NCI-H1436 treated with DMSO at 0.1 percent for 48 hours (cell line): ENCODE data around the gene SCN7A.
"Not testable (repeated sequence)": the region's sequence is repeated elsewhere in the genome, so short reads cannot be mapped to it uniquely, and the experiment has no call there.

ENCODE experiments used
- DNase-seq: peaks from one replicate; lab custom pipeline; 2025; lab: John Stamatoyannopoulos, UW

Gene SCN7A

DNA sequence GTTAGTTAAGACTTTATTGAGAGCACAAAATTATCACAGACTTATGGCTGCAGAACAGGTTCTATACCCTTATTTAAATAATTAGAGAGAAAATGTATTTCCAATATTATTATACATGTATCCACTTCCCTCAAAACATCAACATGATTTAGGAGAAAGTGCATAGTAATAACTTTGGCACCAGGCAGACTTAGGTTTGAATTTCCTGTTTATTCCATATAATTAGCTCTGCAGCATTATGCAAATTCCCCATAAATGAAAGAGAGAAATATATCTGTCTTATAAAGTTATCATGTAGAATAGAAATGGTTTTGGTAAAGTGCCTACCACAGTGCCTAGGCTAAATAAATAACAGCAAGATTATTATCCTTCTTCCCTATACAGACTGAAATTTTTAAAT lies 133.6 kb downstream of the SCN7A start:
- DNase-seq = no peak

DNA sequence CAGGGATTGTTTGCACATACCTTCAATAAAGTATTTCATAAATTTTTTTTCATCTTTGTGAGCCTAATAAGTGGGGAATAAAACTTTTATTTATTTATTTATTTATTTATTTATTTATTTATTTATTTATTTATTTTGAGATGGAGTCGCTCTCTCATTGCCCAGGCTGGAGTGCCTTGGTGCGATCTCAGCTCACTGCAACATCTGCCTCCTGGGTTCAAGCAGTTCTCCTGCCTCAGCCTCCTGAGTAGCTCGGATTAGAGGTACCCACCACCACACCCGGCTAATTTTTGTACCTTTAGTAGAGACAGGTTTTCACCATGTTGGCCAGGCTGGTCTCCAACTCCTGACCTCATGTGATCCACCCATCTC lies 136.1 kb downstream of the SCN7A start:
- DNase-seq = not testable (repeated sequence)

DNA sequence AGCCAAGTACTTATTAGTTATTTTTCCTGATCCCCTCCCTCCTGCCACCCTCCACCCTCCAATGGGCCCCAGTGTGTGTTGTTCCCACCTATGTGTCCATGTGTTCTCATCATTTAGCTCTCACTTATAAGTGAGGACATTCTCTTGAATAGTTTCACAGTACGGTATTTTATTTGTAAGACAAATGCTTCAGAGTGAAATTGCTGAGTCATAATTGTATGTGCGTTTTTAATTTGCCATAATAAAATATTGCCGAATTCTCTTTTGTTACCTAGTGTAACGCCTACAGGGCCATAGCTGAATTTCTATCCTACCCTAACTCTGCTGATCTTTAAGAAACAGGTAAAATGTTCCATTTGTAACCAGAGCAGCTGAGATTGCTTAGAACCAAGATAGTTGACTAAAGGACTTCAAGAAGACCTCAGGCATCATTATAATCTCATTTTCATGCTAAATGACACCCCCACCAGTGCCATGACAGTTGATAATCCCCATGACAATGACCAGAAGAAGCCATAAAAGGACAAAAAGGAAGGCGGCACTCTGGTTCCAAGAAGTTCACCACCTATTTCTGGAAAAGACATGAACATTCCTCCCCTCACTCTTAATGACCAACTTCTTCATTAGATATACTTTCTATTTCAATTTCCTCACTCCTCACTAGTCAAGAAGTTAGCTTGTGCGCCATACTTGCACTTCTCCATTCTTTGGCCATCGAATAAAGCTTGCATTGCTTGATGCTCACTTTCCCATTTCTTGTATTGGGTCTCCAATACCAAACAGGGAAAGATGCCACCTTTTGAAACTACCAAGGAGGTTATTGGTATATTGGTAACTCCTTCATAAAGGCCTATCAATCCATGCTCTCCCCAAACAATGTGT lies 136.7 kb downstream of the SCN7A start:
- DNase-seq = no peak
